Measurements from ENCODE around the gene CASQ2.

Gene CASQ2

GRCh38 chr1:115654663-115655305, 113.7 kb downstream of the CASQ2 start:
- peak; percentile 82 for DNase-seq
- in situ Hi-C loops (cut with MboI; ENCODE audit: low pct_unique_long_range_greater_than_20kb, low sequenced_read_pairs) = no loop called here

- DNase-seq = no peak
- in situ Hi-C loops (cut with MboI; ENCODE audit: low pct_unique_long_range_greater_than_20kb, low sequenced_read_pairs) = no loop called here
These were observed 114.4 kb downstream of the CASQ2 start for GRCh38 chr1:115654125-115654524.

- in situ Hi-C loops (cut with MboI; ENCODE audit: low pct_unique_long_range_greater_than_20kb, low sequenced_read_pairs) = no loop called here
- no peak for DNase-seq
These were observed 116.2 kb downstream of the CASQ2 start for GRCh38 chr1:115652236-115652788.

GRCh38 chr1:115651391-115651790, 117.1 kb downstream of the CASQ2 start:
- in situ Hi-C loops (cut with MboI; ENCODE audit: low pct_unique_long_range_greater_than_20kb, low sequenced_read_pairs) = no loop called here

DNA sequence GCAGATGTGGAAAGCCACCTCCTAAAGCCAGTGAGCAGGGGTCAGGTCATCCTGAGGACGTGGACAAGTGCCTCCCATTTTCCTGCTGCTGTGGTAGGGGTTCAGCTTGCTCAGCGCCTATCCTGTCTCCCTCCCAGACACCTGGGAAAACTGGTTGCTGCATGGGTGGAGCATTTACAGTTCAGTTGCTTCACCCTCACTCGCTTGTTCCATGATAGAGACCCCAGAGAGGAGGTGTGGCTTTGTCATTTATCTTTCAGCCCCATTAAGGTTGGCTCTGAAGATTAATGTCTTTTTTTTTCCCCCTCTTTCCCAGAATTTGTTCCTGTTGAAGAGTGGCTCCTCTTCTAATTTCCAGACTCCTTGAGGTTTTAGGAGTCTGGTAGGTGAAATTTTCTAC, 117.6 kb downstream of the CASQ2 start:
- in situ Hi-C loops (cut with MboI; ENCODE audit: low pct_unique_long_range_greater_than_20kb, low sequenced_read_pairs) = no loop called here
- no peak for DNase-seq

More at GRCh38 chr1:115651391-115651790, 117.1 kb downstream of the CASQ2 start:
- no peak for DNase-seq
